ENCODE data around the gene ANGPTL2.

- TF ChIP-seq EGR1 (IDR thresholded peaks at IDR 0.05) (no peak), RAD21 (IDR thresholded peaks at IDR 0.05; ENCODE audit: low read depth) (no peak), YY1 (IDR thresholded peaks at IDR 0.05; ENCODE audit: low read depth) (no peak), TAF1 (IDR thresholded peaks at IDR 0.05; ENCODE audit: low read depth) (no peak), CEBPB (IDR thresholded peaks at IDR 0.05) (no peak)
- TF ChIP-seq, protein P1, sequence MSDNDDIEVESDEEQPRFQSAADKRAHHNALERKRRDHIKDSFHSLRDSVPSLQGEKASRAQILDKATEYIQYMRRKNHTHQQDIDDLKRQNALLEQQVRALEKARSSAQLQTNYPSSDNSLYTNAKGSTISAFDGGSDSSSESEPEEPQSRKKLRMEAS (IDR thresholded peaks at IDR 0.05) = no peak
Measured at GRCh38 chr9:127154390-127155191, 32.2 kb upstream of the ANGPTL2 start.

Data from Ishikawa (cell line).